ENCODE measurements around the gene LIFR.
"Not testable (repeated sequence)": the region's sequence is repeated elsewhere in the genome, so short reads cannot be mapped to it uniquely, and the experiment has no call there.

LIFR gene

GRCh38 chr5:38600329-38601045 lies 44.0 kb upstream of the LIFR start:
- peak; percentile 75 for DNase-seq (ENCODE audit: low read depth)

GRCh38 chr5:38599751-38600150 lies 43.3 kb upstream of the LIFR start:
- not testable (repeated sequence) for H3K4me3 ChIP-seq (ENCODE audit: low read depth, low read length)

More at GRCh38 chr5:38600329-38601045, 44.0 kb upstream of the LIFR start:
- H3K4me3 ChIP-seq (ENCODE audit: low read depth, low read length): no peak overlapping the region
- no peak for TF ChIP-seq CTCF (conservative IDR thresholded peaks at IDR 0.05; ENCODE audit: low read depth, low read length)

GRCh38 chr5:38598994-38599617 lies 42.7 kb upstream of the LIFR start:
- DNase-seq (ENCODE audit: low read depth): peak; percentile 87
- H3K4me3 ChIP-seq (ENCODE audit: low read depth, low read length): no peak overlapping the region
- TF ChIP-seq CTCF (conservative IDR thresholded peaks at IDR 0.05; ENCODE audit: low read depth, low read length): no peak

More at GRCh38 chr5:38599751-38600150, 43.3 kb upstream of the LIFR start:
- not testable (repeated sequence) for DNase-seq (ENCODE audit: low read depth)

- no peak overlapping the region for H3K4me3 ChIP-seq (ENCODE audit: low read depth, low read length)
- DNase-seq (ENCODE audit: low read depth): no peak
- TF ChIP-seq CTCF (conservative IDR thresholded peaks at IDR 0.05; ENCODE audit: low read depth, low read length): no peak
Observed at GRCh38 chr5:38598296-38598993, 42.0 kb upstream of the LIFR start.

- TF ChIP-seq CTCF (conservative IDR thresholded peaks at IDR 0.05; ENCODE audit: low read depth, low read length): no peak
- DNase-seq (ENCODE audit: low read depth): no peak
Observed at GRCh38 chr5:38596981-38597380, 40.5 kb upstream of the LIFR start.

GRCh38 chr5:38595132-38595745 lies 38.8 kb upstream of the LIFR start:
- no peak for TF ChIP-seq CTCF (conservative IDR thresholded peaks at IDR 0.05; ENCODE audit: low read depth, low read length)
- no peak overlapping the region for H3K4me3 ChIP-seq (ENCODE audit: low read depth, low read length)
- DNase-seq (ENCODE audit: low read depth): peak; percentile 74

More at GRCh38 chr5:38596981-38597380, 40.5 kb upstream of the LIFR start:
- H3K4me3 ChIP-seq (ENCODE audit: low read depth, low read length): no peak overlapping the region

- no peak for DNase-seq (ENCODE audit: low read depth)
- no peak for TF ChIP-seq CTCF (conservative IDR thresholded peaks at IDR 0.05; ENCODE audit: low read depth, low read length)
- H3K4me3 ChIP-seq (ENCODE audit: low read depth, low read length): no peak overlapping the region
Observed at GRCh38 chr5:38593959-38594358, 37.5 kb upstream of the LIFR start.
